ENCODE results near the gene ARHGAP6. TPM values are rescaled to one million over a fixed set of nuclear protein-coding genes. Genes with fewer than 3 reads are reported as not detected.

The ARHGAP6 gene
- total and polyA plus RNA-seq, 9 of the 15 experiments (the other 6 are each of a cell fraction or from before 2014, with no cell fraction given), result 12.5 to 63.6 (median 41.8) TPM

DNA sequence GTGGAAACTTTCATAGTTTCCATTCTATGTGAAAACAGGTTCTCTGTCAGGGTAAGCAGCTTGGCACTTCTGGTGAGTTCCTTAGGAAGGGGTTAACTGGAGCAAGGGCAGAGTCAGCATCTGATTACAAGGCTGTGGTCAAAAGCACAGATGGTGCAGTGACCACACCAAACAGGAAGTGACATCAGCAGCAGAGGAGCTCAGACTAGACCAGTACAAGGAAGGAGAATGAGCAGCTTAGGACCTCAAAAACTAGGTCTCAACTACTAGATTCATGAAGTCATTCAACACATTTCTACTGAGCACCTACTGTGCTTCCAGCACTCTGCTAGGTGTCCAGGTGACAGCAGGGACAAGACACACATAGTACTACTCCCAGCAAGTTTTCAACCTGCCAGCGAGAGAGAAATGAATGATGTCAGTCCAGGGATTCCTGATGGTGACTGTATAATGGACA, 242.3 kb downstream of the ARHGAP6 start (continued):
- no peak for TF ChIP-seq HNRNPLL (IDR thresholded peaks at IDR 0.05; ENCODE audit: low read depth, low read length, poor library complexity, severe bottlenecking)
- TF ChIP-seq YBX1 (IDR thresholded peaks at IDR 0.05), result no peak
- TF ChIP-seq L3MBTL2 (IDR thresholded peaks at IDR 0.05), result no peak
- no peak for TF ChIP-seq E2F8 (IDR thresholded peaks at IDR 0.05; ENCODE audit: low read depth, partially characterized antibody)
- no peak for TF ChIP-seq HLTF (IDR thresholded peaks at IDR 0.05)
- no peak for TF ChIP-seq DEAF1 (CRISPR knock-in tag; IDR thresholded peaks at IDR 0.05)
- no peak for TF ChIP-seq ATF6 (CRISPR knock-in tag; IDR thresholded peaks at IDR 0.05)
- no peak for TF ChIP-seq TBP (optimal IDR thresholded peaks at IDR 0.05; ENCODE audit: low read depth, low read length)
- TF ChIP-seq HMG20A (CRISPR knock-in tag; conservative IDR thresholded peaks at IDR 0.05), result no peak
- no peak for TF ChIP-seq SAFB2 (IDR thresholded peaks at IDR 0.05; ENCODE audit: borderline replicate concordance, low read depth, low read length, severe bottlenecking)
- TF ChIP-seq ZNF263 (CRISPR knock-in tag; IDR thresholded peaks at IDR 0.05; ENCODE audit: borderline replicate concordance), result no peak
- no peak for TF ChIP-seq POLR2AphosphoS2 (IDR thresholded peaks at IDR 0.05; ENCODE audit: low read length)
- no peak for TF ChIP-seq SETDB1 (IDR thresholded peaks at IDR 0.05; ENCODE audit: low read length)
- TF ChIP-seq PRPF4 (IDR thresholded peaks at IDR 0.05; ENCODE audit: insufficient read depth, low read depth, low read length, poor library complexity, severe bottlenecking), result no peak
- 0 out of 4 replicates have a peak, but pooled peaks of 1 of the 2 experiments have one; percentile 28 for TF ChIP-seq KDM1A (IDR thresholded peaks at IDR 0.05)
- no peak for TF ChIP-seq ZBTB2 (IDR thresholded peaks at IDR 0.05)
- no peak for TF ChIP-seq FOXA1 (IDR thresholded peaks at IDR 0.05; ENCODE audit: borderline replicate concordance)
- TF ChIP-seq KDM4B (IDR thresholded peaks at IDR 0.05; ENCODE audit: borderline replicate concordance in 2 of 2, low read depth in 1 of 2), result no peak
- TF ChIP-seq UBTF (IDR thresholded peaks at IDR 0.05; ENCODE audit: borderline replicate concordance in 1 of 2, low read depth in 2 of 2, low read length in 2 of 2), result no peak
